AG08396 (cell line): ENCODE results near the gene UGCG.
"Not testable (repeated sequence)": the region's sequence is repeated elsewhere in the genome, so short reads cannot be mapped to it uniquely, and the experiment has no call there.

Source experiments
- DNase-seq: peaks from one replicate; pipeline ENCODE4 v3.0.0; 2012; ENCODE audit warnings: low spot score, mixed read lengths

The UGCG gene

GRCh38 chr9:111920531-111920930, 23.9 kb downstream of the UGCG start:
- DNase-seq, result no peak

DNA sequence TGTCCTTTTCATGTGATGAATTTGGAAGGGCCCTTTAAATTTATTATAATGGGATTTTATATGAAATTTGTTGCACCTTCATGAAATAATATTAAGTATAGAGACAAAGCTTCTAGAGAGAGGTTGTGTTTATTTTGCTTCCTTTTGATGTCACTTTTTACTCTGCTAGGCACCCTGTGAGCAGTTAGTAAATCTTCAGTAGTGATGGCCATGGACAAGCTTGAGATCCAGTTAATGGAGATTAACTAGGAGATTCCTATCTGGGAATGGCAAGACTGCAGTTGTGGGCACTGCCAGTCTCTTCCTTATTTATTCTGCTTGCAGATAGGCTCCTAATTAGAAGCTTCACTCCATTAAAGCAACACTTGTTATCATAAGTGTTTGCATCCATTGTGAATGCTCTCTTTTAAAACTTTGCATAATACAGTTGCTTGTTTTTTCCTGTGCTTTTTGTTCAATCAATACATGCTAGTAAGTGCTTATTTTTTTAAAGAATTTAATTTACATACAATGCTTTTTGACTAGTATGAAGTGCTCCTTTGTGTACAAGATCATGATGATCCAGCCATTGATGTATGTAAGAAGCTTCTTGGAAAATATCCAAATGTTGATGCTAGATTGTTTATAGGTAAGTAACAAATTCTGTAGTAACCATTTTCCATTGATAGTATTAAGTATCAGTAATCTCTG, 25.9 kb downstream of the UGCG start:
- DNase-seq, result no peak

DNA sequence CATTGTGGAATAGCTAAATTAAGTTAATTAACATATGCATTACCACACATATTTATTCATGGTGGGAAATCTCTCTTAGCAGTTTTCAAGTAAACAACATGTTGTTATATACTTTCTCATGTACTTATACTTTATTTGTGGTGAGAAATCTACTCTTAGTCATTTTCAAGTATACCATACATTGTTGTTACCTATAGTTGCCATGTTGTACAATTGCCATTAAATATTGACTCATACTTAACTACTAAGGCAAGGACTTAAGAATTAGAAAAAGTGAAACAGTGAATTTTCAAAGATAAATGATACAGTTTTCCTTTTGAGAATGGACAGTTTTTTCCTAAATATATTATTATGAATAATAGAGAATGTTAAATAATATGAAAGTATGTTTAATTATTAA, 27.7 kb downstream of the UGCG start:
- no peak for DNase-seq

- no peak for DNase-seq
Observed at GRCh38 chr9:111925017-111925770, 28.6 kb downstream of the UGCG start.

DNA sequence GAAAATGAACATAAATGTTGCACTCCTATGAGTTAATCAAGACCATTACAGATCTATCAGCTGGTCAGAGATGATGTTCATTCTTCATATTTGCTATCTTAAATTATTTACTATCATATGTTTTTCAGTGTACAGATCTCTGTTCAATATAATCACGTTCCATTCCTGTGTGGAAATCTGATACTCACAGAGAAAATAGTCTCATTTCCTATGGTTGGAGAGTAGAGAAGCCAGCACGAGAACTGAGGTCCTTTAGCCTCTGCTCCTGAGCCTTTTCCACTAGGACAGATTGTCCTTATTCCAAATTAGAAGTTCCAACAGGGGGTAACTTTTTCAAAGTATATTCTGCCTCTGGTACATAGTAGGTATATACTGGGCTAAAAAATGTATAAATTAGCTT, 29.2 kb downstream of the UGCG start:
- no peak for DNase-seq

GRCh38 chr9:111926421-111926875, 29.8 kb downstream of the UGCG start:
- DNase-seq, result peak; percentile 61

- peak; percentile 10 for DNase-seq
Observed at GRCh38 chr9:111928359-111928720, 31.7 kb downstream of the UGCG start.

DNA sequence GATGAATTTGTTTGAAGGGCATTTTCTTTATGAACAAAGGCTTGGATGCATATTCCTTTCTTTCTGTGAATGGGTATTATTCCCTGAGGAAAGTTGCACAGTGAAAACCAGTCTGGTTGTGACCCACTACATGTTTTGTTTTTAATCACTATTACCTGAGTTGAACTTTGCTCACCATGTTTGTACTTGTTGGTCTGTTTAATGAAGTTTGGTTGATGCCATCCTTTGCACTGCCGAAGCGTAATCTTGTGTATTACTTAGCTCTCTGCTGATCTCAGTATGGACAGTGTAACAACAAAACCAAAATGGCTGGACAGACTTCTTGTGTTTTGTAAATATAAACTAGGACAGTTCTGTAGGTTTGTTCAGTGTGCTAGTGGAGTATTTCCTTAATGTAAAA, 38.1 kb downstream of the UGCG start:
- DNase-seq, result no peak

GRCh38 chr9:111936391-111936790, 39.8 kb downstream of the UGCG start:
- DNase-seq, result no peak

- DNase-seq, result no peak
Observed at GRCh38 chr9:111937301-111937700, 40.7 kb downstream of the UGCG start.

GRCh38 chr9:111937781-111938426, 41.3 kb downstream of the UGCG start:
- DNase-seq, result peak; percentile 19

- DNase-seq, result no peak
Observed at GRCh38 chr9:111938427-111938800, 41.8 kb downstream of the UGCG start.

GRCh38 chr9:111939322-111939721, 42.7 kb downstream of the UGCG start:
- no peak for DNase-seq

DNA sequence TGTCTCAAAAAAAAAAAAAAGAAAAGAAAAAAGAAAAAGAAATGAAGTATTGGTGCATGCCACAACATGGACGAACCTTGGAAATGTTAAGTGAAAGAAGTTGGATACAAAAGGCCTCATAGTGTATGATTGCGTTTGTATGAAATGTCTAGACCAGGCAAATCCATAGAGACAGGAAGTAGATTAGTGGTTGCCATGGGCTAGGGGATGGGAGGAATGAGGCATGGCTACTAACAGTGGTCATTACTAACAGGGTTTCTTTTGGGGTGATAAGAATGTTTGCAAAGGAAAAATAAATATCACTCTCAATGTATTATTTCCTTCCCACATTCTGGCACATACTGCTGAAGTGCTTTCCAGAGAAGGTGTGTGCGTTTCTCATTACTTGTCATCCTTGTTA, 44.1 kb downstream of the UGCG start:
- DNase-seq, result no peak

GRCh38 chr9:111943200-111943599, 46.6 kb downstream of the UGCG start:
- DNase-seq, result no peak

GRCh38 chr9:111943746-111944145, 47.1 kb downstream of the UGCG start:
- no peak for DNase-seq

DNA sequence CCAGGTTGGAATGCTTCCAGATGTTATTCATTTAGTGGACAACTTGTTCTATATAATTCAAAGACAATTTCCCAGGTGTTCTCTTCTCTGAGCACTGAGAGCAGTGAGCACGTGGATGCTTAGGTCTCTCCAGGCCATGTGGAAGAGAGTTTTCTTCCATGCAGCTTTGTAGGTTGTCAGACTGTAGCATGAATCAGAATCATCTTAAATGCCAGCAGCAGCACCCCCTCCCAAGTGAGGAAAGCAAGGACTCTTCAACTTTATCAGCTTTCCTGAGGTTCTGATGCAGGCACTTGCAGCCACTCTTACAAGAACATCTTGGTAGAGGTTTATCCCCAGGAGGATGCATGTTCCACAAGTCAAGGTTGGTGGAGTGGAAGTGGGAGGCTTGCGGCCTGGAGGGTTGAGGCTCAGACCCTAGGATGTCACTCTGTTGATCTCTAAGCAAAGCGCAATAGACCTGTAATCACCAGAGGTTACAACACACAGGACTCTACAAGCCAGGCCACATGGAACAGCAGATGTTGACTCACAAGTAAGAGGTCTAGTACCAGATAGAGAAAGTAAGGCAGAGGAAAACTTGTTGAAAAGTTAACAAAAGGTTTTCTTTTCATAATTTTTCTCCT, 47.7 kb downstream of the UGCG start:
- DNase-seq, result no peak

- DNase-seq, result peak; percentile 55
Observed at GRCh38 chr9:111945216-111945615, 48.6 kb downstream of the UGCG start.

DNA sequence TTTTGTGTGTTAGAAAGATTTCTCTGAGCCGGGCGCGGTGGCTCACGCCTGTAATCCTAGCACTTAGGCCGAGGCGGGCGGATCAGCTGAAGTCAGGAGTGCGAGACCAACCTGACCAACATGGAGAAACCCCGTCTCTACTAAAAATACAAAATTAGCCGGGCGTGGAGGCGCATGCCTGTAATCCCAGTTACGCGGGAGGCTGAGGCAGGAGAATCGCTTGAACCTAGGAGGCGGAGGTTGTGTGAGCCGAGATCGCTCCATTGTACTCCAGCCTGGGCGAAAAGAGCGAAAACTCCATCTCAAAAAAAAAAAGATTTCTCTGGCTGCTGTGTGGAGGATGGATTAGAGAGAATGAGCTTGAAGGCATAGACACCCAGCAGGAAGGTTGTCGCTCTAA, 51.5 kb downstream of the UGCG start:
- not testable (repeated sequence) for DNase-seq

DNA sequence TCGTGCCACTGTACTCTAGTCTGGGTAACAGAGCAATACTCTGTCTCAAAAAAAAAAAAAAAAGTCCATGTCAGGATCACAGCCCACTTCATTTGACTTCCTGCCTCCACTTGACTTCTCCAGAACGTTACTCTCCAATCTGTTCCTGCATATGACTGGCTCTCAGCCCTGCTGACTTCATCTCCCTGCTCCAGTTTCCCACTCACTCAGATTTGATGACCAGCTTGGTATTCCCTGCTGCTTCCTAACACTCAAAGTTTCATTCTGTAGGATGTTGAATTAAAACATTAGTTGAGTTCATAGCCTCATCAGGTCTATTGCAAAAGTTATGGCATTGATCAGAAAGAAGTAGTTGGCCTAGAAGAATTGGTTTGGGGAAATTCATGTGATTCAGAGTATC, 52.3 kb downstream of the UGCG start:
- DNase-seq, result no peak

DNA sequence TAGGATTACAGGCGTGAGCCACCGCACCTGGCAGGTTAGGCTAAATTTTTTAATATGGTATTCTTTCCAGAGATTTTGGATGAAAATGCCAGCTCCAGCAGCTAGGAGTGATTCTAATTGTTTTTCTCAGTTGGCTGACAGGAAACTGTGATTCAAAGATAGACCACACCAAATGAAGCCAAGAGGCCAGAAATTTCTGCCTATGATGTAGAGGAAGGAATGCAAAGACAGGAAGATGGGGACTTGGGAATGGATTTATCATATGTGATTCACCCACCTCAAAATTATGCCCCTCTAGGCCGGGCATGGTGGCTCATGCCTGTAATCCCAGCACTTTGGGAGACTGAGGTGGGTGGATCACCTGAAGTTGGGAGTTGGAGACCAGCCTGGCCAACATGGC, 53.3 kb downstream of the UGCG start:
- DNase-seq, result no peak

GRCh38 chr9:111952559-111952958, 55.9 kb downstream of the UGCG start:
- DNase-seq, result peak; percentile 43

DNA sequence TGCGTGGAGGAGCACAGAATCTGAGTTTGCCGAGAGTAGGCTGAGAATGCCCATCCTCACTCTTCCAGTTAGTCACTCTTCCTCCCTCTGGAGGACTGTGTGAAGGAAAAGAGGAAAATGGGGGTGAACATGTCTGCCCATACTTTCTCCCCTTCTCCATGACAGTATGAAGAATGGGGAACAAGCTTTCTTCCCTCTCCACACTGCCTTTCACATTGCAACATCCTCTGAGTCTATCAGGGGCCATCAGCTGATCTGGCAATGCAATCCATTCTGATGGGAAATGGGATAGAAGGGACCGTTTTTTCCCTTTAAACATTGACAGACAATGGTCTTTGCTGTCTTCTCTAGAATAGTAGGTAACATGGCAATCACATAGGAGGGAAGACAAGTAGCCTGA, 56.8 kb downstream of the UGCG start:
- no peak for DNase-seq
